Keratinocyte (primary cell): ENCODE results near the gene CLIP2.

ENCODE experiments used
- CTCF ChIP-seq, 3 experiments: IDR thresholded peaks in 1 of 3; conservative IDR thresholded peaks in 1 of 3; optimal IDR thresholded peaks in 1 of 3; 2 replicates in 2 of 3; 3 replicates in 1 of 3; pipeline versions ENCODE3 to v1.5.1; 2011; ENCODE audit warnings: low read length in 3 of 3, mild to moderate bottlenecking in 3 of 3, moderate library complexity in 2 of 3, control low read depth in 1 of 3, inconsistent platforms in 1 of 3; ENCODE audit not compliant: insufficient read depth in 2 of 3; ENCODE audit errors: extremely low read depth in 1 of 3
- EZH2 ChIP-seq: IDR thresholded peaks from one replicate; pipeline ENCODE4 v1.6.1; 2012; ENCODE audit warnings: inconsistent platforms, mild to moderate bottlenecking, low read length, moderate library complexity

GRCh38 chr7:74439541-74439940 lies 150.3 kb downstream of the CLIP2 start:
- no peak for TF ChIP-seq CTCF (optimal IDR thresholded peaks at IDR 0.05 in 1 of 3, IDR thresholded peaks at IDR 0.05 in 1 of 3, conservative IDR thresholded peaks at IDR 0.05 in 1 of 3; ENCODE audit: extremely low read depth in 1 of 3, insufficient read depth in 2 of 3, low read length in 3 of 3)
- TF ChIP-seq EZH2: no peak
